ENCODE results near the gene PARPBP. TPM values are rescaled to one million over a fixed set of nuclear protein-coding genes. Genes with fewer than 3 reads are reported as not detected.
"Not testable (repeated sequence)": the region's sequence is repeated elsewhere in the genome, so short reads cannot be mapped to it uniquely, and the experiment has no call there.

PARPBP gene
- polyA plus RNA-seq, 4 donors: 1.1 to 12.1 (median 6.0) TPM

DNA sequence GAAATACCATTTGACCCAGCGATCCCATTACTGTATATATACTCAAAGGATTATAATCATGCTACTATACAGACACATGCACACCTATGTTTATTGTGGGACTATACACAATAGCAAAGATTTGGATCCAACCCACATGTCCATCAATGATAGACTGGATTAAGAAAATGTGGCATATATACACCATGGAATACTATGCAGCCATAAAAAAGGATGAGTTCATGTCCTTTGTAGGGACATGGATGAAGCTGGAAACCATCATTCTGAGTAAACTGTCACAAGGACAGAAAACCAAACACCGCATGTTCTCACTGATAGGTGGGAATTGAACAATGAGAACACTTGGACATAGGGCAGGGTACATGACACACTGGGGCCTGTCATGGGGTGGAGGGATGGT is 120.9 kb downstream of the PARPBP start:
- not testable (repeated sequence) for H3K4me1 ChIP-seq (ENCODE audit: control insufficient read depth in 3 of 3, insufficient read depth in 2 of 3, low read depth in 1 of 3, low read length in 2 of 3); H3K9me3 ChIP-seq (ENCODE audit: control insufficient read depth in 2 of 2, insufficient read depth in 1 of 2, low read depth in 1 of 2, low read length in 1 of 2); DNase-seq; H3K27ac ChIP-seq (ENCODE audit: low read depth in 1 of 3, low read length in 2 of 3); H3K36me3 ChIP-seq (ENCODE audit: control insufficient read depth in 3 of 3, insufficient read depth in 2 of 3, low read depth in 1 of 3, low read length in 3 of 3); H3K27me3 ChIP-seq (ENCODE audit: control insufficient read depth in 3 of 3, insufficient read depth in 3 of 3, low read length in 3 of 3); FAIRE-seq; H3K4me3 ChIP-seq (ENCODE audit: low read depth in 1 of 3, low read length in 3 of 3)
- 82 to 97% (median 95%) methylated on average over 2 of the region's 2 CpGs for whole genome bisulfite sequencing, 3 donors

Other genes with a start within 250 kb of the PARPBP start
- 1 to 10 TPM in 3 of 4 donors, under 1 TPM in 1; 0.89 to 9.9 (median 5.6) TPM for gene DRAM1, start 242.6 kb upstream of the PARPBP start, polyA plus RNA-seq
- gene WASHC3, start 58.2 kb upstream of the PARPBP start, polyA plus RNA-seq: 10 to 100 TPM; 25.7 to 40.2 (median 31.0) TPM
- 10 to 100 TPM; 13.8 to 28.5 (median 21.0) TPM for gene NUP37, start 69 bp upstream of the PARPBP start, polyA plus RNA-seq
- gene PMCH, start 77.7 kb downstream of the PARPBP start, polyA plus RNA-seq: under 1 TPM in 1 of 4 donors, not detected in 3; 0.18 TPM

All from small intestine (tissue), 7 donors.